Esophagus (tissue), 2 donors: ENCODE results near the gene BRD1. TPM values are rescaled to one million over a fixed set of nuclear protein-coding genes. Genes with fewer than 3 reads are reported as not detected.

Source experiments
- H3K27ac ChIP-seq, 2 donors: one replicate each; pipeline ENCODE4 v1.5.1; 2013; ENCODE audit warnings: low read depth in 2 of 2, mild to moderate bottlenecking in 2 of 2, inconsistent platforms in 1 of 2, low read length in 1 of 2, moderate library complexity in 1 of 2
- H3K27me3 ChIP-seq, 2 donors: one replicate each; pipeline ENCODE4 v1.6.1; 2013; ENCODE audit warnings: low read length in 2 of 2, control low read depth in 1 of 2, mild to moderate bottlenecking in 1 of 2; ENCODE audit not compliant: insufficient read depth in 2 of 2, control insufficient read depth in 1 of 2
- H3K36me3 ChIP-seq, 2 donors: one replicate each; pipeline ENCODE4 v1.6.1; 2013; ENCODE audit warnings: low read length in 1 of 2; ENCODE audit not compliant: control insufficient read depth in 2 of 2, insufficient read depth in 2 of 2
- H3K4me1 ChIP-seq, 2 donors: one replicate each; pipeline ENCODE4 v1.6.1; 2013; ENCODE audit warnings: low read length in 1 of 2; ENCODE audit not compliant: control insufficient read depth in 2 of 2, insufficient read depth in 2 of 2
- H3K4me3 ChIP-seq, 2 donors: one replicate each; pipeline ENCODE4 v1.5.1; 2013; ENCODE audit warnings: low read length in 2 of 2, mild to moderate bottlenecking in 2 of 2, low read depth in 1 of 2, moderate library complexity in 1 of 2
- H3K9me3 ChIP-seq, 2 donors: one replicate each; pipeline ENCODE4 v1.6.1; 2013; ENCODE audit warnings: mild to moderate bottlenecking in 2 of 2, low read depth in 1 of 2, low read length in 1 of 2, moderate library complexity in 1 of 2; ENCODE audit not compliant: control insufficient read depth in 2 of 2, insufficient read depth in 1 of 2
- WGBS, 2 donors: extraction: QIAGEN DNeasy Blood & Tissue Kit; methylation state at CpG; one replicate each; pipeline ENCODE4 v1.1.7; 2013; 5-methylcytosine and 5-hydroxymethylcytosine counted together
- polyA plus RNA-seq, 2 donors: library from polyadenylated mRNA; stranded (reverse); fragments of 200-250 nt; gene quantifications; one replicate each; pipeline ENCODE4 v1.2.3, GENCODE V29; 2013
- donor health status: healthy with polysubstance abuse.
- donor health status: Bipolar disorder and iron deficiency.

Gene BRD1
- polyA plus RNA-seq, 2 donors: 17.7 to 23.5 TPM

- Histone ChIP-seq H3K27me3 (no peaks in the 10 kb centered on the region), H3K4me3 (no peak overlapping the region), H3K4me1 (peaks cover 0 to 10% of the 10 kb centered on the region in 2 donors), H3K9me3 (no peaks in the 10 kb centered on the region), H3K36me3 (peaks cover 8 to 47% of the 10 kb centered on the region in 2 donors), H3K27ac (no peak overlapping the region)
- 91 to 93% methylated on average over 21 of the region's 21 CpGs for WGBS, 2 donors
Observed at GRCh38 chr22:49774046-49774445, 53.6 kb downstream of the BRD1 start.

GRCh38 chr22:49773531-49773930, 54.1 kb downstream of the BRD1 start:
- WGBS, 2 donors: 90% methylated on average over 11 of the region's 11 CpGs
- H3K4me1 ChIP-seq: peaks cover under 1 to 10% of the 10 kb centered on the region in 2 donors
- H3K27ac ChIP-seq: no peak overlapping the region
- no peaks in the 10 kb centered on the region for H3K27me3 ChIP-seq
- no peaks in the 10 kb centered on the region for H3K9me3 ChIP-seq
- no peak overlapping the region for H3K4me3 ChIP-seq
- H3K36me3 ChIP-seq: peaks cover 8 to 47% of the 10 kb centered on the region in 2 donors

GRCh38 chr22:49772692-49773091, 55.0 kb downstream of the BRD1 start:
- Histone ChIP-seq H3K4me3 (no peak overlapping the region), H3K27me3 (no peaks in the 10 kb centered on the region), H3K27ac (no peak overlapping the region), H3K9me3 (no peaks in the 10 kb centered on the region), H3K36me3 (peaks cover 8 to 47% of the 10 kb centered on the region in 2 donors), H3K4me1 (peaks cover 2 to 10% of the 10 kb centered on the region in 2 donors)
- 67 to 71% methylated on average over 16 of the region's 16 CpGs for WGBS, 2 donors

- H3K4me3 ChIP-seq: no peak overlapping the region
- H3K36me3 ChIP-seq: peaks cover 8 to 36% of the 10 kb centered on the region in 2 donors
Observed at GRCh38 chr22:49771266-49772065, 56.2 kb downstream of the BRD1 start.

GRCh38 chr22:49770547-49771265, 57.0 kb downstream of the BRD1 start:
- Histone ChIP-seq H3K4me3 (no peak overlapping the region), H3K27me3 (no peaks in the 10 kb centered on the region), H3K4me1 (peaks cover 0 to 2% of the 10 kb centered on the region in 2 donors), H3K9me3 (no peaks in the 10 kb centered on the region), H3K36me3 (peaks cover 8 to 28% of the 10 kb centered on the region in 2 donors), H3K27ac (no peak overlapping the region)
- 74 to 81% methylated on average over 28 to 29 of the region's 29 CpGs for WGBS, 2 donors

More at GRCh38 chr22:49771266-49772065, 56.2 kb downstream of the BRD1 start:
- 69 to 74% methylated on average over 51 to 64 of the region's 64 CpGs for WGBS, 2 donors
- Histone ChIP-seq H3K9me3 (no peaks in the 10 kb centered on the region), H3K27me3 (no peaks in the 10 kb centered on the region), H3K27ac (no peak overlapping the region), H3K4me1 (peaks cover 2 to 3% of the 10 kb centered on the region in 2 donors)

GRCh38 chr22:49769691-49770546, 57.8 kb downstream of the BRD1 start:
- H3K9me3 ChIP-seq: no peaks in the 10 kb centered on the region
- H3K36me3 ChIP-seq: peaks cover 5 to 22% of the 10 kb centered on the region in 2 donors
- no peak overlapping the region for H3K27ac ChIP-seq
- peaks cover 0 to 2% of the 10 kb centered on the region in 2 donors for H3K4me1 ChIP-seq
- 72 to 76% methylated on average over 21 to 22 of the region's 22 CpGs for WGBS, 2 donors
- H3K4me3 ChIP-seq: no peak overlapping the region
- no peaks in the 10 kb centered on the region for H3K27me3 ChIP-seq

- WGBS, 2 donors: 67 to 79% methylated on average over 24 of the region's 24 CpGs
- Histone ChIP-seq H3K36me3 (peaks cover 0 to 14% of the 10 kb centered on the region in 2 donors), H3K27ac (no peak overlapping the region), H3K4me1 (peaks cover 0 to 2% of the 10 kb centered on the region in 2 donors), H3K4me3 (no peak overlapping the region), H3K9me3 (no peaks in the 10 kb centered on the region), H3K27me3 (no peaks in the 10 kb centered on the region)
Observed at GRCh38 chr22:49768951-49769690, 58.6 kb downstream of the BRD1 start.

- 73 to 80% methylated on average over 18 of the region's 18 CpGs for WGBS, 2 donors
- Histone ChIP-seq H3K4me3 (no peak overlapping the region), H3K36me3 (peaks cover 0 to 13% of the 10 kb centered on the region in 2 donors)
Observed at GRCh38 chr22:49768077-49768910, 59.4 kb downstream of the BRD1 start.

More at GRCh38 chr22:49768077-49768910, 59.4 kb downstream of the BRD1 start:
- Histone ChIP-seq H3K4me1 (peaks cover 0 to 2% of the 10 kb centered on the region in 2 donors), H3K9me3 (no peaks in the 10 kb centered on the region), H3K27me3 (no peaks in the 10 kb centered on the region), H3K27ac (no peak overlapping the region)
